GM18858 (cell line): ENCODE results near the gene LPP.
A peak's percentile ranks its signal among the peaks of the same experiment; 100 is the strongest.

Experiments
- ATAC-seq: cut with Tn5 transposase; IDR thresholded peaks from one replicate; pipeline ENCODE4 v1.9.1; 2021; ENCODE audit not compliant: unreplicated experiment

LPP gene

DNA sequence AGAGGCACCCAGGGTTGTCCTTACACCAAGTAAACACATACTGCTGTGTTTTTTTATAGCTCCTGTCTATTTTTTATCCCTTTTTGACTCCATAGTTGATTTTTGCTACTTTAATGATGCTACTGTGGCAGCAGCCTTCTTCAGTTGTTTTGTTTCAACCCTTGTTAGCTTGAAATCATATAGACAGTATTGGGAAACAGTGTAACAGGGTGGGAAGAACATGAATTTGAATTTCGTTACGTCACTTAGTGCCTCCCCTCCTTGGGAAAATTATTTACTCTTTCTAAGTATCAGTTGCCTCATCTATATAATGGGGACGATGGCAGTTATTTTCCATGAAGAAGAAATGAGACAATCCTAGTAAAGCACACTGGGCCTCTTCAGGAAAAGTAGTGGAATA is 608.0 kb downstream of the LPP start:
- ATAC-seq: no peak

DNA sequence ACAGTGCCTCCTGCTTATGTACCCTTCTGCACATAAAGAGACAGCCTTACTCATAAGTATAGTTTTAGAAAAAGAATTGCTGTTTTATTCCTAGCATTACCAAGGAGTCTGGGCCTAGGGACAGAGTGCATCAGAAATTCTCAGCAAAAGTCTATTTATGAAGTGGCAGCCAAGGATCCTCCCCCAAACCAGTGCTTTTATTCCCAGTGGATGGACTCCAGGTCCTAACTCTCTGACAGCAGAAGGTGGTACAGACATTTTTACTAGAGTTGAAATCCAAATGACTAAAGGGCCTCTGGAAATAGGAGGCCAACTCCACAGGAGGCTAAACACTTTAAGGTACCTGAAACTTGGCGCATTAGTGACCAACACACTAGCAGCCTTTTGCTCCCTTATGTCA is 610.7 kb downstream of the LPP start:
- ATAC-seq: no peak

DNA sequence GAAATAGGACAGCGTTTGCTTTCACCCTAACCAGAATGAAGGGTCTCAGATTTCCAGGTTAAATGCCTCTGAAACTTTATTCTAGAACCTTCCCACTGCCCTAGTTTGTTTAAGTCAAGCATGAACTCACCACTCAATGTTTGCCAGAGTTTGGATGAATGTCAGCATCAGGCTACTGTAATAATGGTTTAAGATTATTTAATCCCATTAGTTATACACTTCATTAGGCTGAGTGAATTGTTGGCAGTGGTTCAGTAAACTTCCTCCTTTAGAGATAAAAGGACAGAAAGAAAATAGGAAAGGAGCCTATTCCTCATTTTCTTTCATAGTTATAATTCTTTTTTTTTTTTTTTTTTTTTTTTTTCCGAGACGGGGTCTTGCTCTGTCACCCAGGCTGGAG is 615.9 kb downstream of the LPP start:
- no peak for ATAC-seq

DNA sequence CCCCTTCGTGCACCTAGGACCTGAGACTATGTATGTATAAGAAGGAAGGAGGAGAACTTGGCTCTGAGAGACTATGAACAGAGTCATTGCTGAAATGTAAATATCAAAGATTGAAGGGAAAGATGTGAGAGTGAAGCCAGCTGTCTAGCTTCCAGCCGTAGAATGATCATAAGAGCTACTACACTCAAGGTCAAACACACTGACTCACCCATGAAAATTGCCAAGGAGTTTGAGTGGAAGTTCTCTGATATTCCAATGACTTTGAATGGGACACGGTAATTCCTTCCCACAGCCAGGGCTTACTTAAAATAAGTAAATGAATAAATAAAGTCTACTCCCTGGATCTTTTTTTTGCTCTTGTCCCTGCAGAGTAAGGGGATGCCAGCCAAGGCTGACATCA is 618.9 kb downstream of the LPP start:
- ATAC-seq: no peak

DNA sequence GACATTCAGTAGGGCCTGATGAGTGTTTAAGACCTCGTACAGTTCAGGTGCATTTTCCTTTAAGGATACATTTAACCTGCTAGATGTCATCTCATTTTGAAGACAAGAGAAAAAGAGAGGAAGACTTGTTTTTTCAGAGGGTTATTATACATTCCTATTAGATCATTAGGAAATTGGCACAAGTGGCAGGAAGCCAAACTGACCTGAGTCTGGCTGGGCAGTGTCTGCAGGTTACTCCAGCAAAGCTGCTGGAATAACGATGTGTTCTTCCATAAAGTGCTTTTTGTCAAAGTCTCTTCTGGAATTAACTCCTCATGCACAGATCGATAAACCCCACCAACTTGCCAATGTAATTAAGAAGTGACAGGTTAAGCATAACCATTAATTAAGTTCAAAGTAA is 621.5 kb downstream of the LPP start:
- ATAC-seq: no peak

DNA sequence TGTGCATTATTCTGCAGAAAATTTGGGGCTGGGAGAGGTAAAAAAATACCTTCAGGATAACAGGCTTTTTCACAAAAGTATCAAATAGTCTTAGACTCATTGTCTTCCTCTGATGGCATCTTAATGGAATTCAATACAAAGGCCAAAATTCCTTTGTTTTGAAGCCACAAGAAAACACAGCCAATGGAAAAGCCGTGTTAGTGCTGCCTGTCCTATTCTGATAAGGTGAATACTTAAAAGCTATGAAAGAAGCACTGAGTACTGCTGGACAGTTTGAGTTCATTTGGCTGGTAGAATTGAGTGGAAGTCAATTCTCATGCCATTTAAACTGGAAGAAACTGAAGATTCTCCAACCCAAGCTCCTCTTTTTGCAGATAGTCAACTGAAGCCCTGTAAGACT is 622.5 kb downstream of the LPP start:
- no peak for ATAC-seq

DNA sequence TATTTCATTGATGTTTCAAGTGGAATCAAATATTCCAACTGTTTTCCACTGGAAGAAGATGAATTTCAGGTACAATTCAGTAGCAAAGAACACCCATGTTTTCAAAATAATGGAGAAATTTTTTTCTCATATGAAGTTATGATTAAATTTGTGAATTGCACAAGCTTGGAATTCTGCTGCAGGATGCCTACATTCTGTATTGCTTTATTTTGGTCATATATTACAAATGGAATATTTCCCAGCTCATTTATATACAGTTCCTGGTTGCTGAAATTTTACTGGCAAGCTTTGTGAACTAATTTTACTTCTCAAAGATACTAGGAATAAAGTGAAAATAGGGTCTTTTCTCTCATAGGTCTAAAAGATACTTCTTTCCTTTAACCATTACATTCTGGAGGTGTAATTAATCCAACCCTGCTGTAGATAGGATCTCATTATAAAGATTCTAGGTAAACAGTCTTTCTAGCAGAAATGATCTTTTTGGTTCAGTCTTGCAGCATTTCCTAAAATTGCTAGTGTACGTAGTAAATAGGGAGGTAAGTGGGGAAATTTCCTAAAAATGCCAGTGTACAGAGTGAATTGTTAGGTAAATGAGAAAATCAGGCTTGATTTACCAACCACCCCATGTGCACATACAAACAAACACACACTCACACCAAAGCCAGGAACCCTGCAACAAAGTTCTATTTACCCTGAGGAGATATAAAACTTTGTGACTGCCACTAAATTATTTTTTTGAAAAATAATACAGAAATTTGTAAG is 624.3 kb downstream of the LPP start:
- ATAC-seq: no peak

DNA sequence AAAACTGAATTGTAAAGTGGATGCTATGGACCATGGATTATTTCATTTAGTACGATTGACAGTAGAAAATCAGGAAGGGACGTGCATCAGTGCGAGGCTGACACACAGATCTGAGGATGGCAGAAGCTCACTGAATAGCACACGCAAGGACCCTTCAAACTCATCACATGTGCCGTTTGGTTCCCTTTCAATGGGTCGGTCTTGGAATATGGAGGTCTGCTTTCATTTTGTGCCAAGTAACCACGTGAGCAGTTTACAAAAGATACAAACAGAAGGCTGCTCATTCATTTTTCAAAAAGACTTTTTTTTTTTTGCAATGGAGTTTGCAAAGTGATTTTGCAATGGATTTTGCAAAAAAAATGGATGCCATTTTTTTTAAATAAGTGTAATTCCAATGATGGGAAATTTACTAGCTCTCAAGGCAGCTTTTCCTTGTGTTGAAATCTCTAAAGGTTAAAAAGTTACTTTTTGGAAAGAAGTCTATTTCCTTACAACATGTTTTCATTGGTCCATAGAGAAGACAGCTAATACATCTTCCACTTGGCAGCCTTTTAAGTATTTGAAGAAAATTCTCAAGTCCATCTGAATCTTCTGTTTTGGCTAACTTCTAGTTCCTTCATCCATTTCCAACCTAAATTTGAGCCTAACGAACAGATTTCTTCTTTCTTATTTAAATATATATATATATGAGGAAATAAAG is 625.5 kb downstream of the LPP start:
- no peak for ATAC-seq

DNA sequence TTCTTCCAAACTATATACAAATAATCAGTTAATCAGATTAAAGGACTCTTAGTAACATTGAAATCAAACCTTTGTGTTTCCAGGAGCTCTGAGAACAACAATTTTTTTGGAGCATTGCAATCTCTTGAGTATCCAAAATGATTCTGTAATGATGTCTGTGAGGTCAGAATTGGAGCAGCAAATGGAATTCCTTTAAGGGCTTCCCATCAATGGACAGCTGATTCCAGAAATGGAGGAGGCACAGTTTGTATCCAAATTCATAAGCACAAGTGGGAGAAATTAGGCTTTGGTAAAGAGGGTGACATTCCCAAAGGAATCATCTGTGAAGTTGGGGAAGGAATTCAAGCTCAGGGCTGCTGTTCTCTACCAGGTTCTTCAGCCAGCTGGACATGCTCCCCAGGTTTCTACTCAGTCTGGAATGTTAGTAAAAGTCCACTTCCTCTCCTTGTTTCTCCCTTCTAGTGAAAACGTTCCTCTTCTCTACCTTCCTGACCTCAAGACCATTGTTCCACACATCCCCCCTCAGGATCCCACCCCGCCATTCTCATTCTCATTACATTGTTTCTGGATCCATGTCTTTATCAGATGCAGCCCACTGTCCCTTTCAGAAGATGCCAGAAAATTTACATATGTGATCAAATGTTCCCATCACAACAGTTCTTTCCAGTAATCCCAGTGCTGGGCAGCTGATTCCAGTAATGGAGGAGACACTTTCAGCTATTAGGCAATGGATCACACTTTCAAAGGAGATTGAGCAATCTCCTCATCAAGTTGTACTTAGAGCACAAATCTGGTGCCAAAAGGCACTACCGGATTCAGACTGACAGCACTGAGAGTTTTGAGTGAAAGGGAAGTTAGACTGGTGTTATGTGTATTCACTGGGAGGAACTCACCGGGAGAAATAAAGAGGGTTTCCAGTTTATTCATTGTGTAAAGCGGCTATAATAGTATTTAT is 626.5 kb downstream of the LPP start:
- no peak for ATAC-seq

DNA sequence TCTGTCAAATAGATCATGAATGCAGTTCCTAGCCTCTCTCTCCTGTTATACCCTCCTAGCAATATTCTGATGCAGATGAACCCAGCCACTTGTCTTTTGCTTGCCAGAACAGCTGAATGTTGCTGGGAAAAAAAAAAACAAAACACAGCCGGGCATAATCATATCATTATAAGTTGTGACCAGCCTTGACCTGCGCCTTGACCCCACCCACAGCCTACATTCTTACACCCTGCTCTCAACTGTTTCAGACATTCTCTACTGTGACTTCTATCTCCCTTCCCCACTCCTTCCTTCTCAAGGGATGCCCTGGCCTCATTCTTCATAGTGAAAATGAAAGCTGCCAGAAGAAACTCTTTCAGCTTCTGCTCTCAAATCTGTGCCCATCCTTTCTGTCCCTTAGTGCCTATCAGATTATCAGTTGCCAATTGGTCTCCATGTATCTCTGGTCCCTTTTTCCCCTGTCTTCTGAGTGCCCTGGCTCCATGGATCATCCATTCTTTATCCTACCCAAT is 628.7 kb downstream of the LPP start:
- ATAC-seq: no peak

DNA sequence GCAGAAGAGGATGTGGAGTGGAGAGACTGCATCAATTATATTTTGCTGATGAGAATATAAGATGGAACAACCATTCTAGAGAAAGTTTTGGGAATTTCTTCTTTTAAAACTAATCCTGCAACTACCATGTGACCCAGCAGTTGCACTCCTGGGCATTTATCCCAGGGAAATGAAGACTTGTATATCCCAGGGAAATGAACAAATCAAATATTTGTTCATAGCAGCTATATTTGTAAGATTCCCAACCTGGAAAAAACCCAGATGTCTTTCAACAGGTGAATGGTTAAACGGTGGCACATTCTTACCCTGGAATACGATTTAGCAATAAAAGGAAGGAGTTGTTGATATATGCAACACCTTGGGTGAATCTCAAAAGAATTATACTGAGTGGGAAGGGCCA is 632.5 kb downstream of the LPP start:
- no peak for ATAC-seq

DNA sequence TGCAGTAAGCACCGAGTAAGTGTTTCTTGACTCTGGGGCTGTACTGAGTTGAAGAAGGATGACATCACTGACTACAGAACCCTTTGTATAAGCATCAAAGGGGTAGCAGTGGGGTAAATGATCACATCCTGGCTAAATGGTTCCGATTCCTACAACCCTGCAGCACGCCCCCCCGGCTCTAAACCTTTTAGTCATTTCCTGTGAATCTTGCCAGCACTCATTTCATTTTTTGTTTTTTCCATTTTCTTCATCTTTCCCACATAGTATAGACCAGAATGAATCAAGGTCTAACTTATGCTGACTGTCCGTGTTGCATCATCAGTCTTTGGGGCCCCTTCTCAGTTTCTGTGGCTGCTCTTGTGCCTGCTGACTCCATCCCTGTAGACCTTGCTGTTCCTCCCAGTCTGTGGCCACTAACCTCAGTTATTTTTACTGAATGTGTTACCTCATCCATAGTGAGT is 634.7 kb downstream of the LPP start:
- ATAC-seq: no peak

DNA sequence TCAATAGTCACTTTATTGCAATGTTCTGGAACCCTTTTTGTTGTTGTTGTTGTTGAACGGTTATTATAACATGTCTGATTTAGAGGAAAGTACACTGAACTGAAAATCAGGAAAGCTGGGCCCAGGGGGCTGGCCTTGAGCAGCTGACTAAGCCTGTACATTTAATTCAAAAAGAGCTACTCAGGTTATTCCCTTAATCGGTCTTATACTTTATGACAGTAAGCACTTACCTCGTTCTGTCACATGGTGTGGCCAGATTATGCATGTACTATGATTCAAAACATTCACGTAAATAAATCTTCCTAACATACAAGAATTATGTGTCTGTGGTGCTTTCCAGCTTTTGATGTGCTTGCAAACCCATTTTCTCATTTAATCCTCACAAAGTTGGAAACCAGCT is 635.3 kb downstream of the LPP start:
- no peak for ATAC-seq

DNA sequence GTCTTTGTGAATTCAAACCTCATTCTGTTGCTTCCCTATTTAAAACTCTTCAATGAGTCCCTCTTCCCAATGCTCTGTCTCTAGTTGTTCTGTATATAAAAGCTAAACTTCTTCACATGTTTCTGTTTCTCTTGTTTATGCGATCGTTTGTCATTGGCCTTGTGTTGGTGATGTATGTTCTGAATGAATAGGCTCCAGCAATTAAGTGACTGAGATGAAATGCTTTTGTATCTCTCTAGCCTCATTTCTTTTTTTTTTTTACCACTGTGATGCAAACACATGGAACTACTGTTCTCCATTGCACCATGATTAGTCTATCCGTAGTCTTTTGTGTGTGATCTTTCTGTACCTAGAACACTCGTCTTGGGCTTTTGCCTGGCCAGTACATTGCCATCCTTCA is 637.4 kb downstream of the LPP start:
- no peak for ATAC-seq

DNA sequence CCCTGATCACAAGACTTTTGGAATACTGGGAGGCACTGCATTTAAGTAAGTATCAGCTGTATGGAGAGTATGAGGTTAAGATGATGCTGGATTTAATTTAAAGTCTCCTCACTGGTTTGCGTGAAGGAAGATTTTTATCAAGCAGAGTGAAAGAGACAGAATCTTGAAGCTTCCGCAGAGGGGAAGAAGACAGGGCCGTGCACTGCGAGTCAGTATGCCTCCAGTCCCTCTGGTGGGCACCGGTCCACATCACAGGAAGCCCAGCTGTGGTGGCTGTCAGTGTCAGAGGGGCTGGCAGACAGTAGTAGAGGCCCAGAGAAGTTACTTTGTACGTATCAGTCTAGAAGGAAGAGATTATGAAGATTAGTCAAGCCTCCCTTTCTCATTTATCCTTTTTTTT is 638.8 kb downstream of the LPP start:
- ATAC-seq: no peak

DNA sequence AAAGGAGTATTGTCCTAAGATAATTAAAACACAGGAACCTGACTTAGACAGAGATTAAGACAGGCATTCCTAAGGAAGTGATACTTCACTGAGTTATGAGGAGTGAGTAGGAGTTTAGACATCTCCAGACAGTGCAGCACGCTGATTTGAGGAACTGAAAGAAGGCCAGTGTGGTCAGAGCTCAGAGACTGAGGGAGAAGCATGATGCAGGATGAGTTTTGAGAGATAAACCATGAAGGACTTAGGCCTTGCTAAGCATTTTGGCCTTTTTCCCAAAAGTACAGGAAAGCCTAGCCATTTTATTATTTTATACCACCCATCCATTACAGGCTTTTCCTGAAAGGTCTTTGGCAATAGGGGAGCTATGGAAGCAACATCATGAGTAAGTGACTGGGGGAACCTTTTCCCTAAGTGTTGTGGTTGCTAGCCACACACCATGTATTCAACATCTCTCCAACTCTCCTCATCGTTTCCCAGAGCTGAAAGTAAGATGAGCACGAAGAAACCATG is 642.2 kb downstream of the LPP start:
- ATAC-seq: peak; percentile 83

DNA sequence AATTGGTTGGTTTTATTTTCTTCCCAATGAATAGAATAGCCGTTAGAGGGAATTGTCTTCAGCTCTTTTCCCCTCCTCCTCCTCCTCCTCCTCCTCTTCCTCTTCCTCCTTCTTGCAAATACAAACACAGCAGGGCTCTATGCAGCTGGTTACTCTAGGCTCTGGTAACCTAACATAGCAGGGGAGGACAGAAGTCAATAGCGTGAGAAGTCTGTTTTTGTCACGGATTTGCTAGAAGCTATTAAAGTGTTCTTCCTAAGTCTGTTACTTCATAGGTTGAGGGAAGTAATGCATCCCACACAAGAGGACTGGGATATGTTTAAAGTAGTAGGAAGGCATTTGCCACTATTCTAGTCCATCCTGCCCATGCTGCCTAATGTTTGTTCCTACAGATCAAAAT is 643.1 kb downstream of the LPP start:
- ATAC-seq: no peak

DNA sequence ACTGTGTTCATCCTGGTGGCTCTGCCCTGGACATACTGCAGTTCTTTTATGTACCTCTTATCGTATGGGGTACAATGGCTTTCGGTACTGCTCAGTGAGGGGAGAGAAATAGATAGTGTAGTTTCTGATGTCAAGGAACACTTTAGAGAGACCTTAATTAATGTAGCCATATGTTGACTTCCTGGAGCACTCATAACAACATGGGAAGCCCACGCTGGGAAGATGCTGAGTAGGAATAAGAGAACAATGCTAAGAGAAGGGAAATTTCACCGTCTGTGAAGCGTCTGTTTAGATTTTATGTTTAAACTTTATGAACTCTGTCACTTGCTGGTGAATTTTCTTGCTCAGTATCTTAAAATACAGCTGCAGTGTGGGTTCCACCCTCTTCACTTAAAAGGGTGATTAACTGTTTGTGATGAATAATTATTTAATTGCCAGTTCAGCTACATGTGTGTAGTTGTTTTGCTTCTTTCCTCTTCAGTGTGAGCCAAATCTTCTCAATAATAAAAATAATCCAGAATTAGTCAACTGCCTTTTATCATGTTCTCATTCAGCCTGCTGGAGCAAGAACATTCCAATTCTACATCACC is 644.7 kb downstream of the LPP start:
- no peak for ATAC-seq

DNA sequence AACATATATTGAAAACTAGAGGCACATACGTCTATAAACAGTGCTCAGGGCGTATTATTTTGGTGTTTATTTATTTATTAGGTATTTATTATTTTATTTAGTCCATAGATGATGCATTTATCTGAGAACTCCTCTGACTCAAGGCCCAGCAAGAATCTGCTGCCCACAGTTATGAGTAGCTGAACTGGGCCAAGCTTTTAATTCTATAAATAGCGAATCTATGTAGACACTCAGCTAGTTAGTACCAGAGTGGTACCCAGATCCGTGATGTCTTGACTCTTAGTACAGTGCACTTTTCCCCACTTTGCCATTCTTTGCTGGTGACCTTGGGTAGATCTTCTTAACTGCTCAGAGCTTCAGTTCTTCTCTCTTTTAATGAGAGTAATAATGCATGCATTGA is 647.4 kb downstream of the LPP start:
- no peak for ATAC-seq

DNA sequence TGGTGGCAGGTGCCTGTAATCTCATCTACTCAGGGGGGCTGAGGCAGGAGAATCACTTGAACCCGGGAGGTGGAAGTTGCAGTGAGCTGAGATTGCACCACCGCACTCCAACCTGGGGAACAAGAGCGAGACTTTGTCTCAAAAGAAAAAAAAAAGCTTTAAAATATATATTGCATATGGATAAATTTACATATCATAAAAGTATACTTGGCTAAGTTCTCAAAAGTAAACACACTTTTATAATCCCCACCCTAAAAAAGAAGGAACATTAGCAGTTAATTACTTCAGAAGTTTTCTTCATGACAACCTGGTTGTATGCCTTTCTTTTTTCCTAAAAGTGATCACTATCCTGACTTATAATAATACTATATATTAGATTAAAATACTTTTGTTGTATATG is 648.7 kb downstream of the LPP start:
- no peak for ATAC-seq

DNA sequence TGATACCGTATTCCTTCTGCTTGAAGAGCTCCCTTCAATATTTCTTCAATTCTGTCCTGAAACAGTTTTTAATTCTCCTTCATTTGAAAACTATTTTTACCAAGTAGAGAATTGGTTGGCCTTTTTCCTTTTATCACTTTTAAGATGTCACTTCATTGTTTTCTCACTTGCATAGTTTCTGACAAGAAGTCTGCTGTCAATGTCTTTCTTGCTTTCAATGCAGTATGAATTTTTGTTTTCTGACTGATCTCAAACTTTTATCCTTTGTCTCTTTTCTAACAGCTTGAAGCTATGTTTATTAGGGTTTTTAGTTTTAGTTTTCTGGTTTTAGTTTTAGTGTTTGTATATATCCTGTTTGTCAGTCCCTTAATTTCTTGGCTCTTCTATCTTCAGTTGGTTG is 653.0 kb downstream of the LPP start:
- no peak for ATAC-seq
